Muscle of leg (tissue), 11 donors: Measurements from ENCODE around the gene LRRC49. TPM values are rescaled to one million over a fixed set of nuclear protein-coding genes. Genes with fewer than 3 reads are reported as not detected.

ENCODE experiments used
- DNase-seq: peaks from one replicate; pipeline ENCODE4 v3.0.0; 2013
- H3K27ac ChIP-seq: one replicate; pipeline ENCODE4 v1.5.1; 2013; ENCODE audit warnings: mild to moderate bottlenecking, low read length, control low read depth
- H3K27me3 ChIP-seq: one replicate; pipeline ENCODE4 v1.6.1; 2013; ENCODE audit warnings: low read length; ENCODE audit not compliant: control insufficient read depth, insufficient read depth
- H3K36me3 ChIP-seq: one replicate; pipeline ENCODE4 v1.6.1; 2013; ENCODE audit warnings: low read length; ENCODE audit not compliant: control insufficient read depth, insufficient read depth
- H3K4me1 ChIP-seq: one replicate; pipeline ENCODE4 v1.6.1; 2013; ENCODE audit warnings: low read length; ENCODE audit not compliant: control insufficient read depth, insufficient read depth
- H3K4me3 ChIP-seq: one replicate; pipeline ENCODE4 v1.5.1; 2013; ENCODE audit warnings: low read length, control low read depth
- H3K9me3 ChIP-seq: replicated peaks from 2 replicates; pipeline ENCODE4 v1.6.1; 2013; ENCODE audit warnings: low read depth, low read length; ENCODE audit not compliant: control insufficient read depth
- WGBS: methylation state at CpG from one replicate; pipeline ENCODE4 v1.1.5; 2013; ENCODE audit warnings: missing lambda C conversion rate; ENCODE audit not compliant: insufficient coverage; 5-methylcytosine and 5-hydroxymethylcytosine counted together
- polyA plus RNA-seq, 8 donors: library from polyadenylated mRNA; unstranded; fragments of 120-200 nt; gene quantifications; one replicate each; pipeline versions ENCODE4 v1.2.1 to v1.2.3, GENCODE V29; 2013; ENCODE audit warnings: inconsistent platforms in 1 of 8, low replicate concordance in 1 of 8; ENCODE audit not compliant: insufficient read length in 8 of 8, insufficient read depth in 1 of 8
- total RNA-seq: library from RNA; stranded (reverse); fragments of 120-200 nt; gene quantifications from one replicate; pipeline ENCODE4 v1.2.4, GENCODE V29; 2013

LRRC49 gene
- total and polyA plus RNA-seq, 9 donors = 4.5 to 13.8 (median 5.9) TPM

GRCh38 chr15:71096676-71097075 lies 204.1 kb downstream of the LRRC49 start:
- 91% methylated on average over 1 of the region's 3 CpGs for WGBS
- no peak for DNase-seq

DNA sequence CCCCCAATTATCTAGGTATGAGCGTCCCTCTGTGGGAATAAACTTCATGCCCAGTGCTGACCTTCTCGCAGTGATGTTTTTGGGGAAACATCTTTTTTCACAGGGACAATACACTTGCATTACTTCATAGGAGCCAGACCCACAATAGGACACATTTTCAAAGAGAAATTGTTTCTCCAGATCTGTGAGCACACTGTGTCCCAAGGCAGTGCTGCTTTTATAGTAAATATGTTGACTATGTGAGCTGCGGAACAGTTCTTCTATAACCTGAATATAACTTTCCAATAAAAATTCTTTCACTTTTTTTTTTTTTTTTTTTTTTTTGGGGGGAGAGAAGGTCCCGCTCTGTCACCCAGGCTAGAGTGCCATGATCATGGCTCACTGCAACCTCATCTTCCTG lies 205.3 kb downstream of the LRRC49 start:
- H3K9me3 ChIP-seq = no peaks in the 10 kb centered on the region
- peaks cover 4% of the 10 kb centered on the region for H3K27me3 ChIP-seq
- H3K27ac ChIP-seq = no peak overlapping the region
- no peaks in the 10 kb centered on the region for H3K36me3 ChIP-seq
- no peak overlapping the region for H3K4me3 ChIP-seq
- H3K4me1 ChIP-seq = no peaks in the 10 kb centered on the region
- WGBS = no CpG with 5 or more reads among the region's 4 CpGs
- DNase-seq = no peak

More at GRCh38 chr15:71096676-71097075, 204.1 kb downstream of the LRRC49 start:
- Histone ChIP-seq H3K9me3 (no peaks in the 10 kb centered on the region), H3K27ac (no peak overlapping the region), H3K27me3 (peaks cover 4% of the 10 kb centered on the region), H3K36me3 (no peaks in the 10 kb centered on the region), H3K4me3 (no peak overlapping the region), H3K4me1 (no peaks in the 10 kb centered on the region)

GRCh38 chr15:71098920-71099319 lies 206.3 kb downstream of the LRRC49 start:
- Histone ChIP-seq H3K4me1 (no peaks in the 10 kb centered on the region), H3K27ac (no peak overlapping the region), H3K27me3 (no peaks in the 10 kb centered on the region), H3K4me3 (no peak overlapping the region), H3K36me3 (no peaks in the 10 kb centered on the region), H3K9me3 (no peaks in the 10 kb centered on the region)
- DNase-seq = no peak
- no CpG with 5 or more reads among the region's 1 CpG for WGBS

Other genes with a start within 250 kb of the LRRC49 start
- 117 TPM for gene UACA, start 129.3 kb upstream of the LRRC49 start, total RNA-seq
- 100 to 1,000 TPM in 7 of 8 donors, 10 to 100 TPM in 1; 92.8 to 139 (median 128) TPM for gene UACA, start 129.3 kb upstream of the LRRC49 start, polyA plus RNA-seq
- gene LARP6, start 38.7 kb upstream of the LRRC49 start, total RNA-seq = 12.6 TPM
- 10 to 100 TPM; 10.6 to 17.9 (median 13.8) TPM for gene LARP6, start 38.7 kb upstream of the LRRC49 start, polyA plus RNA-seq
- 1.5 TPM for gene THAP10, start 393 bp upstream of the LRRC49 start, total RNA-seq
- 1 to 10 TPM; 1.7 to 3.5 (median 2.4) TPM for gene THAP10, start 393 bp upstream of the LRRC49 start, polyA plus RNA-seq
- 30.7 TPM for gene THSD4, start 222.6 kb downstream of the LRRC49 start, total RNA-seq
- gene THSD4, start 222.6 kb downstream of the LRRC49 start, polyA plus RNA-seq = 10 to 100 TPM; 17.6 to 33.8 (median 24.1) TPM